ENCODE data around the gene HDAC7. TPM values are rescaled to one million over a fixed set of nuclear protein-coding genes. Genes with fewer than 3 reads are reported as not detected.

The HDAC7 gene
- total and polyA plus RNA-seq, 2 experiments from 2014 or later = 41.3 to 60.1 TPM

- H3K4me3 Mint-ChIP-seq = no peak overlapping the region
- no peaks in the 10 kb centered on the region; the same call in 2 of the 3 replicates for H3K36me3 Mint-ChIP-seq (ENCODE audit: low read depth)
- H3K27me3 ChIP-seq (ENCODE audit: insufficient read depth) = no peaks in the 10 kb centered on the region
- H3K9me2 ChIP-seq (ENCODE audit: insufficient read depth) = no peaks in the 10 kb centered on the region
- no peak overlapping the region for H3K27ac Mint-ChIP-seq
- no peaks in the 10 kb centered on the region for H3K79me2 ChIP-seq (replicated peaks; ENCODE audit: insufficient read depth)
- peaks cover 23% of the 10 kb centered on the region for H3K27me3 Mint-ChIP-seq (ENCODE audit: insufficient read depth, low read depth, poor library complexity)
- H3K9me3 Mint-ChIP-seq = no peaks in the 10 kb centered on the region; the same call in 2 of the 3 replicates
- H2AFZ ChIP-seq = no peak overlapping the region
- H3K4me1 ChIP-seq (ENCODE audit: insufficient read depth) = 0 out of 2 replicates have a peak, but pooled peaks cover 4% of the 10 kb centered on the region
- no peaks in the 10 kb centered on the region for H3F3A ChIP-seq (replicated peaks; ENCODE audit: low read depth)
- ATAC-seq = peak; percentile 16
- H3K4me2 ChIP-seq = no peak overlapping the region
- no peak for TF ChIP-seq ZNF331 (CRISPR knock-in tag; IDR thresholded peaks at IDR 0.05; ENCODE audit: low read depth)
- TF ChIP-seq ZNF114 (CRISPR knock-in tag; IDR thresholded peaks at IDR 0.05) = no peak
- no peak for TF ChIP-seq CREB1 (CRISPR knock-in tag; IDR thresholded peaks at IDR 0.05; ENCODE audit: low read depth)
- TF ChIP-seq CTCF (conservative IDR thresholded peaks at IDR 0.05; ENCODE audit: low read depth in 2 of 2) = no peak
- TF ChIP-seq NANOG (IDR thresholded peaks at IDR 0.05; ENCODE audit: borderline replicate concordance) = no peak
- no peak for TF ChIP-seq REST (IDR thresholded peaks at IDR 0.05; ENCODE audit: unreplicated experiment)
- no peak for TF ChIP-seq ZNF462 (CRISPR knock-in tag; IDR thresholded peaks at IDR 0.05)
- TF ChIP-seq JUNB (IDR thresholded peaks at IDR 0.05; ENCODE audit: unreplicated experiment) = no peak
- no peak for TF ChIP-seq EZH2 (IDR thresholded peaks at IDR 0.05; ENCODE audit: low read depth, unreplicated experiment)
- no peak for TF ChIP-seq ETS1 (IDR thresholded peaks at IDR 0.05)
- TF ChIP-seq EZH2phosphoT487 (IDR thresholded peaks at IDR 0.05; ENCODE audit: unreplicated experiment) = no peak
- TF ChIP-seq POLR2AphosphoS5 (IDR thresholded peaks at IDR 0.05; ENCODE audit: low read depth) = no peak
- no peak for TF ChIP-seq STAT1 (IDR thresholded peaks at IDR 0.05; ENCODE audit: unreplicated experiment)
- no peaks in the 10 kb centered on the region for H3K36me3 ChIP-seq (ENCODE audit: insufficient read depth)
- no peak overlapping the region for H3K27ac ChIP-seq (ENCODE audit: low read depth)
- no peaks in the 10 kb centered on the region for H4K20me1 ChIP-seq (replicated peaks; ENCODE audit: insufficient read depth)
- H3K4me3 ChIP-seq = no peak overlapping the region
- peaks cover 37% of the 10 kb centered on the region for H3K4me1 Mint-ChIP-seq
- no peak for DNase-seq (ENCODE audit: low spot score)
These were observed 78.4 kb downstream of the HDAC7 start for GRCh38 chr12:47741340-47741703.

All from GM23338 (cell line).